Spleen (tissue), 11 donors: ENCODE data around the gene CPED1. TPM values are rescaled to one million over a fixed set of nuclear protein-coding genes. Genes with fewer than 3 reads are reported as not detected.

Source experiments
- DNase-seq: peaks from one replicate; pipeline ENCODE4 v3.0.0-alpha.2; 2020
- H3K27ac ChIP-seq, 8 donors: fragments of 200-600 bp; sonication (generic) in 7 of 8; 1 replicate in 4 of 8; 2 replicates in 4 of 8; pipeline versions ENCODE4 v1.5.0 to v1.8.0; 2016 to 2021; ENCODE audit warnings: inconsistent platforms in 4 of 8, mild to moderate bottlenecking in 4 of 8, moderate library complexity in 1 of 8
- H3K27me3 ChIP-seq, 7 donors: fragments of 200-600 bp; sonication (generic) in 6 of 7; replicated peaks in 1 of 7; 1 replicate in 4 of 7; 2 replicates in 3 of 7; pipeline versions ENCODE4 v1.5.0 to v1.8.0; 2016 to 2021; ENCODE audit warnings: inconsistent platforms in 3 of 7, mild to moderate bottlenecking in 1 of 7
- H3K36me3 ChIP-seq, 6 donors: fragments of 200-600 bp; sonication (generic) in 5 of 6; 1 replicate in 4 of 6; 2 replicates in 2 of 6; pipeline versions ENCODE4 v1.5.0 to v1.8.0; 2016 to 2021; ENCODE audit warnings: inconsistent platforms in 2 of 6
- H3K4me1 ChIP-seq, 6 donors: fragments of 200-600 bp; sonication (generic) in 5 of 6; 1 replicate in 3 of 6; 2 replicates in 3 of 6; pipeline versions ENCODE4 v1.5.0 to v1.8.0; 2016 to 2021; ENCODE audit warnings: inconsistent platforms in 3 of 6
- H3K4me3 ChIP-seq, 8 donors: fragments of 200-600 bp; sonication (generic) in 7 of 8; 1 replicate in 4 of 8; 2 replicates in 4 of 8; pipeline versions ENCODE4 v1.5.0 to v1.8.0; 2016 to 2021; ENCODE audit warnings: inconsistent platforms in 4 of 8, mild to moderate bottlenecking in 4 of 8, moderate library complexity in 2 of 8
- H3K9me3 ChIP-seq, 8 donors: fragments of 200-600 bp; sonication (generic) in 7 of 8; 1 replicate in 4 of 8; 2 replicates in 4 of 8; pipeline versions ENCODE4 v1.5.0 to v1.8.0; 2016 to 2021; ENCODE audit warnings: inconsistent platforms in 4 of 8
- POLR2A ChIP-seq, 3 donors: fragments of 450-650 bp; IDR thresholded peaks; one replicate each; pipeline ENCODE4 v1.5.1; 2017; ENCODE audit warnings: antibody characterized with exemption in 3 of 3, mild to moderate bottlenecking in 1 of 3
- POLR2AphosphoS5 ChIP-seq, 3 donors: sonication (generic); formaldehyde crosslinking; IDR thresholded peaks; one replicate each; pipeline ENCODE4 v1.5.1; 2017; ENCODE audit warnings: antibody characterized with exemption in 3 of 3
- WGBS, 5 donors: extraction: QIAGEN DNeasy Blood & Tissue Kit in 3 of 5; methylation state at CpG; one replicate each; pipeline versions ENCODE4 v1.1.5 to v1.1.7; 2013 to 2018; 5-methylcytosine and 5-hydroxymethylcytosine counted together
- intact Hi-C: fragments of 100-400 bp; cut with DNase I; formaldehyde crosslinking; loops from one replicate; pipeline ENCODE4 v1.15.0; 2023; ENCODE audit warnings: low total_unique reads
- polyA plus RNA-seq, 3 donors: library from polyadenylated mRNA; stranded (reverse); fragments of 200-250 nt; gene quantifications; one replicate each; pipeline ENCODE4 v1.2.1, GENCODE V29; 2013
- total RNA-seq, 7 donors: library from RNA; depleted of rRNA in 3 of 7; stranded (reverse); fragments of >200 nt in 3 of 7; fragmentation: NEBNext Ultra II Directional in 4 of 7; extraction: Animal tissue kit (Norgen Biotek cat#: 25700) in 4 of 7; gene quantifications; one replicate each; pipeline versions ENCODE4 v1.1.0 to v1.2.1, GENCODE V29; 2016 to 2021
- TF ChIP-seq, protein P1 (sequence below), 11 experiments: fragments of 200-600 bp in 7 of 11; fragments of 450-650 bp in 4 of 11; sonication (generic) in 4 of 11; IDR thresholded peaks in 8 of 11; conservative IDR thresholded peaks in 3 of 11; 1 replicate in 7 of 11; 2 replicates in 4 of 11; pipeline versions ENCODE4 v1.4.0 to v1.8.0; 2016 to 2021; ENCODE audit warnings: antibody characterized with exemption in 11 of 11, inconsistent platforms in 4 of 11, mild to moderate bottlenecking in 1 of 11
- donor health status: healthy with polysubstance abuse.
- donor health status: DM: no; HTN: no; CAD: no; lungs with moderate emphysema.
- donor health status: DM: no; HTN: no; CAD: no.
- donor health status: Bipolar disorder and iron deficiency.
- donor health status: healthy.
- donor health status: DM: no; HTN: no; CAD: no.
- donor health status: DM: yes; HTN: yes; CAD: no.

The CPED1 gene
- total and polyA plus RNA-seq, 10 donors, result 1.5 to 81.6 (median 38.6) TPM

DNA sequence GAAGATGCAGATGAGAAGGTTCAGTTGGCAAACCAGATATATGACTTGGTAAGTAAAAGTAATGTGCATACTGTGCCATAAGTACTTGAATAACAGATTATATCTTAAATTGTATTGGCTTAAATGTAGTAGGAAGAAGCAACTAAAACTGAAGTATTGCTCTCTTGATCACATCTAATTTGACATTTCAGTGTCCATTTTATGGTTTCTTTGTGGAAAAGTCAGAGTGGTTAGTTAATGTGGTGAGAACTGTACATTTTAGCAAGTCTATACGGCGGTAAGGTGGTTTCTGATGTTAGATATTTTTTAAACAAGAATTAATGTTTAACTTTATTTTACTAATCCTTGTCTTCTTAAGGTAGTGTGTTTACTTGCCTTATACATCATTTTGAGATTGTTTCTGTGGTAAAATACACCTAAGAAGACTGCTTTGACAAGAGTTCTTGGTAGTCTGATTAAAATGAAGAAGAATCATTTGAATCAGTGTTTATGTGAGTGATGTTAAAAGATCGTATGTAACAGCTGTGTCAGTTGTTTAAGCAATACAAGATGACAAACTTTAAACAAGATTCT is 32.8 kb upstream of the CPED1 start:
- Histone ChIP-seq H3K36me3 (peaks cover 0 to 83% (median 46%) of the 10 kb centered on the region in 6 donors), H3K27ac (no peak overlapping the region), H3K9me3 (no peaks in the 10 kb centered on the region), H3K27me3 (no peaks in the 10 kb centered on the region), H3K4me1 (peaks cover 8 to 46% (median 27%) of the 10 kb centered on the region in 6 donors), H3K4me3 (no peak overlapping the region)
- intact Hi-C loops, result no loop called here
- no peak for DNase-seq
- TF ChIP-seq, protein P1, sequence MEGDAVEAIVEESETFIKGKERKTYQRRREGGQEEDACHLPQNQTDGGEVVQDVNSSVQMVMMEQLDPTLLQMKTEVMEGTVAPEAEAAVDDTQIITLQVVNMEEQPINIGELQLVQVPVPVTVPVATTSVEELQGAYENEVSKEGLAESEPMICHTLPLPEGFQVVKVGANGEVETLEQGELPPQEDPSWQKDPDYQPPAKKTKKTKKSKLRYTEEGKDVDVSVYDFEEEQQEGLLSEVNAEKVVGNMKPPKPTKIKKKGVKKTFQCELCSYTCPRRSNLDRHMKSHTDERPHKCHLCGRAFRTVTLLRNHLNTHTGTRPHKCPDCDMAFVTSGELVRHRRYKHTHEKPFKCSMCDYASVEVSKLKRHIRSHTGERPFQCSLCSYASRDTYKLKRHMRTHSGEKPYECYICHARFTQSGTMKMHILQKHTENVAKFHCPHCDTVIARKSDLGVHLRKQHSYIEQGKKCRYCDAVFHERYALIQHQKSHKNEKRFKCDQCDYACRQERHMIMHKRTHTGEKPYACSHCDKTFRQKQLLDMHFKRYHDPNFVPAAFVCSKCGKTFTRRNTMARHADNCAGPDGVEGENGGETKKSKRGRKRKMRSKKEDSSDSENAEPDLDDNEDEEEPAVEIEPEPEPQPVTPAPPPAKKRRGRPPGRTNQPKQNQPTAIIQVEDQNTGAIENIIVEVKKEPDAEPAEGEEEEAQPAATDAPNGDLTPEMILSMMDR (IDR thresholded peaks at IDR 0.05 in 8 of 11, conservative IDR thresholded peaks at IDR 0.05 in 3 of 11), result no peak
- TF ChIP-seq POLR2AphosphoS5 (IDR thresholded peaks at IDR 0.05), result no peak
- TF ChIP-seq POLR2A (IDR thresholded peaks at IDR 0.05), result no peak
- 69 to 90% (median 76%) methylated on average over 3 of the region's 3 CpGs for WGBS, 5 donors

DNA sequence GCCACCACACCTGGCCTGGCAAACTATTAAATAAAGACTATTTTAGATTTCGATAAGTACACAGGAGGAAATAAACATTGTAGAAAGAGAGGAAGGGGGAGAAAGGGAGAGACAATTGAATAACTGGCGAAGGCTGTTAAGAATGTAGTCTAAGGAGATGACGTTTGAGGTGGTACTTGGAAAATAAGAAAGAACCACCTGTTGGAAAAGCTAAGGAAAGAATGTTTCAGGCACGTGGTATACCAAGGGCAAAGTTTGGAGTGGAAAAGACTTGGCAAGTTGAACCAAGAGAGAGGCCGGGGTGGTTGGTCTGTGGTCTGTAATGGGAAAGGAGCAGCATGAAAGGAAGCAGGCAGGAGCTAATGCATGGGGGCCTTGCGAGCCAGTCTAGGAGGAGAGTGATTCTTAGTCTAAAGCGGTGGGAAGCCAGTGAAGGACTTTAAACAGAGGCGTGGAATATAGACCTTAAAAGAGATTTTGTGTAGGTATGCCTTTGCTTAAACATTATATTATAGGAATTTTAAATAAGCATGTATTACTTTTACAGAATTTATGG is 28.5 kb upstream of the CPED1 start:
- Histone ChIP-seq H3K4me3 (no peak overlapping the region), H3K36me3 (peaks cover 0 to 72% (median 35%) of the 10 kb centered on the region in 6 donors), H3K27ac (no peak overlapping the region), H3K4me1 (peaks cover 0 to 24% (median 12%) of the 10 kb centered on the region in 6 donors), H3K27me3 (no peaks in the 10 kb centered on the region), H3K9me3 (no peaks in the 10 kb centered on the region)
- intact Hi-C loops, result no loop called here
- 90 to 96% (median 96%) methylated on average over 8 of the region's 8 CpGs for WGBS, 5 donors
- TF ChIP-seq, protein P1 (IDR thresholded peaks at IDR 0.05 in 8 of 11, conservative IDR thresholded peaks at IDR 0.05 in 3 of 11), result no peak
- TF ChIP-seq POLR2AphosphoS5 (IDR thresholded peaks at IDR 0.05) (no peak), POLR2A (IDR thresholded peaks at IDR 0.05) (no peak)
- no peak for DNase-seq

DNA sequence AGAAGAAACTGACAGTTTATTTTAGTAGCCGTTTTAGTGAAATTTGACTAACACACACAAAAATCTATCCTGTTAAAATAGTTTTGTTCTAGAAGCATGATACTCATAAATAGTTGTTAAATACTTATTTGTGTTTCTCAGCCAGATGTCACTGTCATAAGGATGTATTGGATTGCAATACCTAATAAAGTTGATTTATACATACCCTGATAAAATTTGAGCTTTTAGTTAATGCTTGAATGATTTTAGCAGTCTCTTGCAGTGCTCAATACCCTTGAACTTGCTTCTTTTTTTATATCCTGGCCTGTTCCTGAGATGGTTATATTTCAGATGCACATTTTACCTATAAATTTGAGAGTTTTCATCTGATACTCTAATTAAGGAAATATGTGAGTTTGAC is 27.8 kb upstream of the CPED1 start:
- TF ChIP-seq POLR2A (IDR thresholded peaks at IDR 0.05) (no peak), POLR2AphosphoS5 (IDR thresholded peaks at IDR 0.05) (no peak)
- TF ChIP-seq, protein P1 (IDR thresholded peaks at IDR 0.05 in 8 of 11, conservative IDR thresholded peaks at IDR 0.05 in 3 of 11), result no peak
- WGBS, 5 donors, result 71 to 93% (median 87%) methylated on average over 1 of the region's 1 CpG
- no peak for DNase-seq

DNA sequence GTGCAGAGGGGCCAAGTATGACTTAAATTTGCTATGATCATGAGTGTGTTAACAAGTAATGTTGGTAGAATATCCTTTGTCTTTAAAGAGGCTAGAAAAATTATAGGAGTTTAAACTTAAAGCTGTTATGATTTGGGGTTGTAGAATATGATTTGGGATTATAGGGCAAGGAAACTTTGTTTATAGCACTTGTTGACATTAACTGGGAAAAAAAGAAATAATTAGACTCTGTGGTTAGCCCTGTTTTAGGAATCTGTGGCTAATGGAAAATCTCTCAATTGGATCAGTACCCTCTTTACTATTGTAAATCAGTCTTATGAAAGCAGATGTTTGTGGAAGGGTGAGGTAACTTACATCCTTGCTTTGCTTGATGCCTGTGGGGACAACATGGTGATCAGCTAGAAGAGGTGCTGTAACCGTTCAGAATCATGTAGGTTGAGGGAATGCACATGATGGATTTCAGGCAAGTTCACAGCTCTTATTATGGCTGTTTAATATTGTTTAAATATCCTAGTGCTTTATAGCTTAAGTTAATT is 26.8 kb upstream of the CPED1 start:
- Histone ChIP-seq H3K4me1 (peaks cover 0 to 23% (median 12%) of the 10 kb centered on the region in 6 donors), H3K36me3 (peaks cover 0 to 72% (median 32%) of the 10 kb centered on the region in 6 donors), H3K27me3 (no peaks in the 10 kb centered on the region), H3K27ac (peak overlapping the region in 2 of 8 donors; percentile 35 to 44), H3K9me3 (no peaks in the 10 kb centered on the region), H3K4me3 (no peak overlapping the region)
- TF ChIP-seq, protein P1 (IDR thresholded peaks at IDR 0.05 in 8 of 11, conservative IDR thresholded peaks at IDR 0.05 in 3 of 11), result no peak
- no peak for TF ChIP-seq POLR2AphosphoS5 (IDR thresholded peaks at IDR 0.05)
- no peak for TF ChIP-seq POLR2A (IDR thresholded peaks at IDR 0.05)
- intact Hi-C loops, result no loop called here
- 79 to 90% (median 84%) methylated on average over 1 of the region's 1 CpG for WGBS, 5 donors
- no peak for DNase-seq

More for the DNA sequence above, 27.8 kb upstream of the CPED1 start:
- H3K4me3 ChIP-seq, result no peak overlapping the region
- no peaks in the 10 kb centered on the region for H3K9me3 ChIP-seq
- H3K4me1 ChIP-seq, result peaks cover 0 to 23% (median 12%) of the 10 kb centered on the region in 6 donors
- no peaks in the 10 kb centered on the region for H3K27me3 ChIP-seq
- intact Hi-C loops, result no loop called here
- H3K36me3 ChIP-seq, result peaks cover 0 to 72% (median 34%) of the 10 kb centered on the region in 6 donors
- no peak overlapping the region for H3K27ac ChIP-seq
